Measurements from ENCODE around the gene HMGCS2.

- TF ChIP-seq CTCF (IDR thresholded peaks at IDR 0.05) (no peak), POLR2A (IDR thresholded peaks at IDR 0.05) (no peak)
These were observed 19.1 kb upstream of the HMGCS2 start for GRCh38 chr1:119787776-119788175.

Data from body of pancreas (tissue), 4 donors.